GM18858 (cell line): Measurements from ENCODE around the gene LIFR.

Source experiments
- ATAC-seq: cut with Tn5 transposase; IDR thresholded peaks from one replicate; pipeline ENCODE4 v1.9.1; 2021; ENCODE audit not compliant: unreplicated experiment

The LIFR gene

GRCh38 chr5:38548064-38548759 is 8.2 kb downstream of the LIFR start:
- ATAC-seq, result no peak

DNA sequence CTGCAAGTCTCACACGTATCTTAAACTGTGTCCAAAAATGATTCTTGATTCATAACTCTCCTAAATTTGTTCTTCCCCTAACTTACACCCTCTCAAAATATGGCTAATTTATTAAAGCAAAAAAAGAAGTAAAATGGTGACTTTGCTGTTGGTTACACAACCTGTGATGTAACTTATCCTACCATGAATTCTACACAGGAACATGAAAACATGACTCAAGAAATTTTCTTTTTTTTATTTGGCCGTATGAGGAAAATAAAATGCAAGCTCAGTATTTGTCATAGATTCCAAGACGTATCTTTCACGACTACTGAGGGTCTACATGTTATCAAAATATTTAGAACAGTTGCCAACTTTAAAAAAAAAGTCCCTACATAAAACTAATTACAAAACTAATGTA is 9.2 kb downstream of the LIFR start:
- no peak for ATAC-seq

- no peak for ATAC-seq
Measured at GRCh38 chr5:38546691-38547146, 9.7 kb downstream of the LIFR start.

GRCh38 chr5:38543886-38544285 is 12.6 kb downstream of the LIFR start:
- ATAC-seq, result no peak

DNA sequence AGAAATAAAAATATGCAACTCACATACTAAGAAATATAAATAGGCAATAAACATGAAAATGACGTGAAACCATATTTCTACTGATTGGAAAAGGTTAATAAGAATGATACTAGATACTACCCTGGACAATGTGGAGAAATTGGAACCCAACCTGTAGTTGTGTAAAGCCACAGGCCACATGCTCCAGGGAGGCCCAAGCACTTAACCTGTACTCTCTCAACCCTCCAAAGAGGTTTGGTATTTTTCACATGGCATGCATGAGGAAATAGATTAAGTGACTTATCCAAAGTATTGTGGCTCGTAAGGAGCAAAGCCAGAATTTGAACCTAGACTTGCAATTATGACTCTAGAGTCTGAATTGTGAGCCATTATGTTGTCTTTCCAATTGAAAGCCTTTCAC is 13.4 kb downstream of the LIFR start:
- no peak for ATAC-seq

GRCh38 chr5:38541174-38541725 is 15.2 kb downstream of the LIFR start:
- no peak for ATAC-seq

DNA sequence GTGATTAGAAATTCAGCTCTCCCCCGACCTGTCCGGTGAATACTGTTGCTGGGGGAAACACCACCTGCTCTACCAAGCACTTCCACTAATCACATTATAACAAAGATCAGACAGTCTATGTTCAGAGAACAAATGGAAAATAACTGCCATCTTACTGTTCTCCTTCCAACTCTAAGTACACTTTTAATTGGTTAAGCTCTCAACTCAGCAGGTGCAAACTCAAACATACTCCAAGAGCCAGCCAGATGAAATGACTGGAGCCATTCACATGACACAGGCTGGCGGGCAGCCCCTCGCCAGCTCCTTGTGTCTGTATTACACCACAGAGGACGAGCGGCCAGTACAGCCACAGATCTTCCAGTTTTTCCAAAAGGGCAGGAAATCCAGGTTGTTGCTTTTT is 16.1 kb downstream of the LIFR start:
- ATAC-seq, result no peak

GRCh38 chr5:38538161-38538560 is 18.3 kb downstream of the LIFR start:
- no peak for ATAC-seq

DNA sequence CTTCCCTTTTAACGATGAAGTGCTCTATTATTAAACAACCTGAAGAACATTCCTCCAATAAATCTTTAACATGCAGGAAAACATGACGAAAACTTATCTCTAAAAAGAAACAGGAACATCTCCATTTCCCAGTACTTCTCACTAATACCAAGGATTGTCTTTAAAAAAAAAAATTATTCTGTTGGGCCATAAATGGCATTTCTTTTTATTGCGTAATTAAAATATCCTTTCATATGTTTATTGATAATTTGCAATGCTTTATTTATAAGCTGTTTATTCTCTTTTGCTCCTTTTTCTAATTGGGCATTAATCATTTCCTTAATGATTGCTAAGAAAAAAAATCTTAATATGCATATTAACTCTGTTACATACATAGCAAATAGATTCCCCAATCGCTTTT is 18.9 kb downstream of the LIFR start:
- no peak for ATAC-seq

- ATAC-seq, result no peak
Measured at GRCh38 chr5:38536968-38537367, 19.5 kb downstream of the LIFR start.

DNA sequence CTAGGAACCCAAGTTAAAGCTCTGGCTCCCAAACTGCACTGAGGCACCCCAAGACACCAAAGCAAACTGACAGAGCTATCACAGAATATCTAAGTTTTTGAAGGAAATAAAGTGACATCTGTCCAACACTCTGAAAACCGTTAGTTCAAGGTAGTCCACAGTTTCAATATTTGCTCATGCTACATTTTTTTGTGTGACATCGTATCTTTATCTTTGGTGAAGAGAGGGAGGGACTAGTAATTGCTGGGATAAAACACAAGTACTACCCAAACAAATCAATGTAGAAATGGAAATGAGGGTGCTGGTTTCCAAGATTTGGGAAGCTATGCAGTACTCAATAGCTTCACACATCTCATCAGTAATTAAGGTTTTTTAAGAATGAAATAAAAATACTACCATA is 20.6 kb downstream of the LIFR start:
- ATAC-seq, result no peak

GRCh38 chr5:38535248-38535750 is 21.1 kb downstream of the LIFR start:
- ATAC-seq, result no peak

- no peak for ATAC-seq
Measured at GRCh38 chr5:38534156-38534453, 22.3 kb downstream of the LIFR start.

DNA sequence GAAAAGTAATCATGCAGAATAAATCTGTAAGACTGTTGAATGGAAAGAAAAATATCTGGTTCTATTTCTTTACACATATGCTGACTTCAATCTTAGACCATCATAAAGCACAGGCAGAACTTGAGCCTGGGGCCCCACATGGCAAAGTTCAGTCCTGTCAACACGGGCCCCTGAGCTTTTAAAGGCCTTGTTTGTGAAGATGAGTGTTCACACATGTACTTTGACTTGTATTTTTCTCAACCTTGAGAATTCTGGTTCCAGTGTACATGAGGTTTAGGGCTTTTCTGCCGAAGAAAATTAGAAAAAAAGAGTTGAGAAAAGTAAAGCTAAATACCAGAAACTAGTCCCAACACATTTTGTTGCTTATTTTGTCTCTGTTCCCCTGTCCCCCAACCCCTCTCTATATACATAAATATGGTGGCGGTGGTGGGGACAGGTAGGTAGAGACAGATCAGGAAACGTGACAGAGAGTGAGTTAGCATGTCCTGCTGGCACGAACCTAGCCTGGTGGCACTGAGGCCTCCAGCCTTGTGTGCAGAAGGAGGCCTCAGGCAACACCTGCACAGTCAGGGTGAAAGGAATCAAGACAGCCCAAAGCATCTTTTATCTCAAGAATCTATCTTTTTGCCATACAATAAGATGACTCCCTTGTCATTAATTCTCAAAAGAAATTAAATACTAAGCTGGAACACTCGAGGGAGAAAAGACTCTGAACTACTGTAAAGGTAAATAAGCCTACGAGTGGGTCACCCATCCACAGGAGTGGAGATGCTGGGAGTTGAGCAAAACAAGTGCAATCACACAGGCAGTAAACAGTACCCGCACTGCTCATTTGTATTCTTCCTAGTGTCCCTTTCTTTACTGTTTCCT is 22.9 kb downstream of the LIFR start:
- no peak for ATAC-seq

DNA sequence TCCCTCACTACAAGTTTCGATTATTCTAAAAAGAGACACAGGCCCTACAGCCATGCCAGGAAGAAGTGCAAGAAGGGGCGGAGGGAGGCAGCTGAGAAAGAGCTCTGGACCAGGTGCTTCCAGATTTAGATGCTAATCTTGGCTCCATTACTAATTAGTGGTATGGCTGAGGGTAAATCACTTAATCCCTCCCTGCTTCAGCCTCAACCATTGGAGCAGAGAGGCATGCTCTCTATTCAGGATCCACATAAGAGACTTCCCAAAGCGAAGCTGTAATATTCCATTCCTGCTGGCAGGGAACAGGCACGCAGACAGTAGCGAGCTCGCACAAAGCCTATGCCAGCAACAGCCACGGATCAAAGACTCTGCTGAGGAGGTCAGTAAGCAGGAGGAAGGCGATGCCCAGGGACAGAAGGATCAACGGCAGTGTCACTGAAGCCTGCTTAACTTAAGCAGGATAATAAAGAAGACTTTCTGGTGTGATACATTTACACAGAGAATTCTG is 24.2 kb downstream of the LIFR start:
- ATAC-seq, result no peak

DNA sequence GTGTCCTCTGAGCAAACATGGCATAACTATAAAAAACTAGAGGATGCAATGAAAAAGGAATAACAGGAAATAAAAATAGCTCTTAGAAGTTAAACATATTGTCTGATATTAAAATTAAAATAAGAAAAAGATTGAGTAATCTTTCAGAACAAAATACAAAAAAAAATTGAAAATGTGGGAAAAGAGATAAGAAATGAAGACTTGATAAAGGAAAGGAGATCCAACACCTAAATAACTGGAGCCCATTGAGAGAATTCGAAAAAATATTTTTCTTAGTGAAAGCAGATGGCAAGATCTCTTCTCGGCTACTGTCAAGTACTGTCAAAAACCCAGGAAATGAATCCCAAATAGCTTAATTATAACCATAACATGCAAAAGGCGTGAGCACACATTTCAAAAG is 24.9 kb downstream of the LIFR start:
- no peak for ATAC-seq

DNA sequence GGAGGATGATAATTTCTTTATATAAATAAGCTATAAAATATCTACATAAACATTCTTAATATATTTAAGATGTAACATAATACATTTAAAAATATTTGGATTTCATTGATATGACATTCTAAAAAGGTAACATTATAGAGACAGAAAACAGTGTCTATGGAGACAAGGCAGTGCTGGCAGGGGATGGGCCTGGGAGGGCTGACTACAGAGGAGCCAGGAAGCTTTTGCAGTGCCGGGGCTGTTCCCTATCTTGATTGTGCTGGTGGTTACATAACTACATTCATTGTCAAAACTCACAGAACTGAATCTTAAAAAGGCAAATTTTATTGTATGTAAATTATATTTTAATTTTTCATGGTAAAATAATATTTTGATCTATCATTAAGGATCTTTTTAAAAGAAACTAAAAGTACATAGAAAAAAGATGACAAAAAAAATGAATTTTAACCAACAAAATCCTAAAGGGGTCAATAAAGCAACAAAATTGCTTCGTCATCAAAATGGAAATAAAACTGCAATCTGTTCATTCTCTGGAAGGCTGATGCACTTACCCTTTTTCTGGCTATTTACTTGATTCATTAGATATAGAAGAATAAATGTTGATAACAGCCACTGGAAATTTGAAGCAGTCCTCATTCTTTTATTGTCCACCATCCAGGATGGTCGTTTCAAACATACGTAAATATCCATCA is 26.3 kb downstream of the LIFR start:
- no peak for ATAC-seq

DNA sequence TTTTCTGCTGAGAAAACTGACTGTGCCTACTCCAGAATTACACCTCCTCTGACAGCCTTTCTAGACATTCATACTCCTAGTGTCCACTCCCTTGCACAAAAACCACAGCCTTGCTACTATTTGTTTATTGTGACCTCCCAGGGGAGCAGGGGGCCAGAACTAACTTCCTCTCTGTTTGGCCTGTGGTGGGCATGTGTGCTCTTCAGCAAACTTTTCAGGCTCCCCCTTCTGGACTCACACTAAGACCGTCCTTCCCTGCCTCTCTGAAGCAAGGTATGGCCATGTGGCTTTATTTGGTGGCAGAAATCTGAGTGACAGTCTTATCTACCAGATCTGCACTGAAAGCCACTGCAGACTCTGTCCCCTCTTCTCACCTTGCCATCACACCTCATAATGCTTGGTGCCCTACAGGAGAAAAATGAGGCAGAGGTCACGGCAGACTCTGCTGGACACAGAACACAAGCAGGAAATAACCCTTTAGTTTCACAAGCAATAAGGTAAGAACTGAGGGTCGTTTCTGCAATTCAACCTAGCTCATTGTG is 28.2 kb downstream of the LIFR start:
- ATAC-seq, result no peak

- no peak for ATAC-seq
Measured at GRCh38 chr5:38527475-38527874, 29.0 kb downstream of the LIFR start.

GRCh38 chr5:38524022-38524421 is 32.4 kb downstream of the LIFR start:
- ATAC-seq, result no peak

DNA sequence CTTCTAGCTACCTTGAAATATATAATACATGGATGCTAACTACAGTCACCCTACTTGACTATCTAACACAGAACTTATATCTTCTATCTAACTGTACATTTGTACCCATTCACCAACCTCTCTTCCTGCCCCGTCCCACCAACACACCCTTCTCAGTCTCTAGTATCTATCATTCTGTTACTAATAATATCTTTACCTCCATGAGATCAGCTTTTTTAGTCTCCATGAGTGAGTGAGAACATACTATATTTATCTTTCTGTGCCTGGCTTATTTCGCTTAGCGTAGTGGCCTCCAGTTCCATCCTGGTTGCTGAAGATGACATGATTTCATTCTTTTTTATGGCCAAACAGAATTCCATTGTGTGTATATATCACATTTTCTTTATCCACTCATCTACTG is 37.0 kb downstream of the LIFR start:
- ATAC-seq, result no peak
